ENCODE results near the gene RTN4IP1. TPM values are rescaled to one million over a fixed set of nuclear protein-coding genes. Genes with fewer than 3 reads are reported as not detected.

RTN4IP1 gene
- total and polyA plus RNA-seq, 7 donors = 10.0 to 25.6 (median 11.6) TPM

DNA sequence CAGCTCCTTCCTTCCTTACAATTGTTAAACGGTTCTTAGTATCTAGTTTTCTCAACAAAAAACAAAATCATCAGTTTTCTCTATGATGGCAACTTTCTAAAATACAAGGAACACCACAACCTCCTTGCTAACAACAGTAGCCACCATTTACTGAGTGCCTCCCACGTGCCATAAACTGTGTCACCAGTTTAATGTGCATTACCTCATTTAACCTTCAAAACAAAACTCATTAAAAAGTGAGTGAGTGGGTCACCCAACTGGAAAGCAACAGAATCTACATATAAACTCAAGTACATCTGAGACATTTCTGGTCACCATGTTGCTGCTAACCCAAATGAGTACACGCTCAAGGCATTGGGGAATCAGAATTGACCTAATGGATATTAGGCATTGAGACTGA is 11.0 kb downstream of the RTN4IP1 start:
- WGBS, 3 donors = 70 to 88% (median 83%) methylated on average over 3 of the region's 3 CpGs
- H3K27me3 ChIP-seq (ENCODE audit: insufficient read depth in 3 of 3, low read length in 2 of 3) = no peaks in the 10 kb centered on the region
- DNase-seq (no peak), ATAC-seq (no peak)
- peaks cover 6 to 62% of the 10 kb centered on the region in 2 donors for H3K36me3 ChIP-seq (ENCODE audit: insufficient read depth in 1 of 2, low read depth in 1 of 2)
- intact Hi-C loops (cut with DNase I) = no loop called here
- TF ChIP-seq, protein P1, sequence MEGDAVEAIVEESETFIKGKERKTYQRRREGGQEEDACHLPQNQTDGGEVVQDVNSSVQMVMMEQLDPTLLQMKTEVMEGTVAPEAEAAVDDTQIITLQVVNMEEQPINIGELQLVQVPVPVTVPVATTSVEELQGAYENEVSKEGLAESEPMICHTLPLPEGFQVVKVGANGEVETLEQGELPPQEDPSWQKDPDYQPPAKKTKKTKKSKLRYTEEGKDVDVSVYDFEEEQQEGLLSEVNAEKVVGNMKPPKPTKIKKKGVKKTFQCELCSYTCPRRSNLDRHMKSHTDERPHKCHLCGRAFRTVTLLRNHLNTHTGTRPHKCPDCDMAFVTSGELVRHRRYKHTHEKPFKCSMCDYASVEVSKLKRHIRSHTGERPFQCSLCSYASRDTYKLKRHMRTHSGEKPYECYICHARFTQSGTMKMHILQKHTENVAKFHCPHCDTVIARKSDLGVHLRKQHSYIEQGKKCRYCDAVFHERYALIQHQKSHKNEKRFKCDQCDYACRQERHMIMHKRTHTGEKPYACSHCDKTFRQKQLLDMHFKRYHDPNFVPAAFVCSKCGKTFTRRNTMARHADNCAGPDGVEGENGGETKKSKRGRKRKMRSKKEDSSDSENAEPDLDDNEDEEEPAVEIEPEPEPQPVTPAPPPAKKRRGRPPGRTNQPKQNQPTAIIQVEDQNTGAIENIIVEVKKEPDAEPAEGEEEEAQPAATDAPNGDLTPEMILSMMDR (IDR thresholded peaks at IDR 0.05) = no peak
- H3K27ac ChIP-seq = no peak overlapping the region
- no peaks in the 10 kb centered on the region for H3K9me3 ChIP-seq
- H3K4me3 ChIP-seq = no peak overlapping the region
- no peaks in the 10 kb centered on the region for H3K4me1 ChIP-seq

DNA sequence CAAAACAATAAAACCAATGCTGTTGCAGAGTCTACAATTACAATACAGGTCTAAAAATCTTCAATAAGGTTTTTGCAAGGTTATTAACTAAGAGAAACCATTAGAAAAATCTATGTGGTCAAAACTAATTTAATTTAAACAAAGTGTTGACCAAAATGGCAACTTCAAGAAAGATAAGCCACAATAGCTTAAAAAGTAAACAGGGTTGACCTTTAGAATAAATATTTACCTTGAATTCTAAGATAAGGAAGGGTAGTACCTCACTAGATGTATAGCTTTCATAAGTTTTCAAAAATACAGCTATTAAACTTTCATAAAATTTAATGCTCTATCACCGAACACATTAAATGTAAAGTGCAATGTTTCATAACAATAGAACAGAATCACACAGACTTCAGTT is 11.4 kb downstream of the RTN4IP1 start:
- Histone ChIP-seq H3K4me1 (no peaks in the 10 kb centered on the region), H3K27ac (no peak overlapping the region), H3K9me3 (no peaks in the 10 kb centered on the region), H3K36me3 (ENCODE audit: insufficient read depth in 1 of 2, low read depth in 1 of 2) (peaks cover 6 to 61% of the 10 kb centered on the region in 2 donors), H3K4me3 (no peak overlapping the region), H3K27me3 (ENCODE audit: insufficient read depth in 3 of 3, low read length in 2 of 3) (no peaks in the 10 kb centered on the region)
- DNase-seq = no peak
- intact Hi-C loops (cut with DNase I) = no loop called here
- ATAC-seq = no peak
- WGBS, 3 donors = 89 to 100% (median 97%) methylated on average over 1 of the region's 1 CpG
- TF ChIP-seq, protein P1 (IDR thresholded peaks at IDR 0.05) = no peak

DNA sequence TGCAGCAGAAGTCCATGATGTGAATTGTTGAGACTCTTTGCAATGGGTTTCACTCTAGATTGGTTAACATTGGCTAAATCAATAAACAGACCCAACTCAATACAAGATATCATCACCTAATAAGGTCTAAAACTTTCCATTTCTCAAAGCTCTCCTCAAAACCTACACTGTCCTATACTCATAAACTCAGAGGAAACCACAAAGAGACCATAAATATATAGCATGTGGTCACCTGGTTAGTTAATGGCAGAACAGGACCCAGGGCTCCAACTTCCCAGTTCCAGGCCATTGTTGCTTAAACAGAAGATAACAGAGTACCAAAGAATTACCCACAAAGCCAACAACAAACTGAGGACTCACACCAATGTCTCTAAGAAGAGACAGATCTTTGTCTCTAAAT is 12.0 kb downstream of the RTN4IP1 start:
- Histone ChIP-seq H3K4me3 (no peak overlapping the region), H3K27me3 (ENCODE audit: insufficient read depth in 3 of 3, low read length in 2 of 3) (no peaks in the 10 kb centered on the region), H3K9me3 (no peaks in the 10 kb centered on the region), H3K4me1 (no peaks in the 10 kb centered on the region), H3K36me3 (ENCODE audit: insufficient read depth in 1 of 2, low read depth in 1 of 2) (peaks cover 5 to 56% of the 10 kb centered on the region in 2 donors), H3K27ac (no peak overlapping the region)
- DNase-seq (no peak), ATAC-seq (no peak)
- TF ChIP-seq, protein P1 (IDR thresholded peaks at IDR 0.05) = no peak
- intact Hi-C loops (cut with DNase I) = no loop called here

DNA sequence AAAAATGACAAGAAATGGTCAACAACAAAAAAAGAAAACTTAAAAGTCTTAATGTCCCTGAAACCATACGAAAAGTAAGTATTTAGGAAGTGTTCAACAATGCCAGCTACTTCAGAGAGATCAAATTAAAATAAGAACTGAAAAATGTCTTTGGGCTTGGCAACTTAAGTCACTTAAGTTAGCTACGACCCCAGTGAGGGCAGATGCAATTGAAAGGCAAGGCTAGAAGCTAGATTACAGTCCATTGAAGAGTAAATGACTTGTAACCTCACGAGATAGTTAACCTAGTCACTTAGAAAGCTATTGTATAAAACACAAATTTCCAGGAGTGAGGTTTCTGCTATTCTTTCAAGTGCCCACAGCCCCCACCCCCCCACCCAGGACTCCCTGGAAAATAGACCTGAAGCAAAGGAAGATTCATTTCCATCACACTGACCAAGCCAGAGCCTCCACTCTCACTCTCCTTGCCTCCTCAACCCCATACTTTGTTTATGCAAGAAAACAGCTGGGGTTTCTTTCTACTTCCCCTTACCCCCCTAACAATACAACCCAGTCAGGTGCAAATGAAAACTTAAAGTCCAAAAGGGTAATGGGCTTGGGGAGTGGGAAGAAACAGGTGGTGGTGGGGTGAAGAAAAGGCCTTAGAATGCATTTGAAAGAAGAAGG is 14.6 kb downstream of the RTN4IP1 start:
- Histone ChIP-seq H3K4me3 (no peak overlapping the region), H3K27me3 (ENCODE audit: insufficient read depth in 3 of 3, low read length in 2 of 3) (no peaks in the 10 kb centered on the region), H3K4me1 (peaks cover 10% of the 10 kb centered on the region), H3K27ac (no peak overlapping the region), H3K36me3 (ENCODE audit: insufficient read depth in 1 of 2, low read depth in 1 of 2) (peaks cover 4 to 35% of the 10 kb centered on the region in 2 donors), H3K9me3 (no peaks in the 10 kb centered on the region)
- TF ChIP-seq, protein P1 (IDR thresholded peaks at IDR 0.05) = no peak
- 82 to 85% (median 84%) methylated on average over 3 of the region's 3 CpGs for WGBS, 3 donors
- intact Hi-C loops (cut with DNase I) = no loop called here
- ATAC-seq = no peak
- DNase-seq = no peak

DNA sequence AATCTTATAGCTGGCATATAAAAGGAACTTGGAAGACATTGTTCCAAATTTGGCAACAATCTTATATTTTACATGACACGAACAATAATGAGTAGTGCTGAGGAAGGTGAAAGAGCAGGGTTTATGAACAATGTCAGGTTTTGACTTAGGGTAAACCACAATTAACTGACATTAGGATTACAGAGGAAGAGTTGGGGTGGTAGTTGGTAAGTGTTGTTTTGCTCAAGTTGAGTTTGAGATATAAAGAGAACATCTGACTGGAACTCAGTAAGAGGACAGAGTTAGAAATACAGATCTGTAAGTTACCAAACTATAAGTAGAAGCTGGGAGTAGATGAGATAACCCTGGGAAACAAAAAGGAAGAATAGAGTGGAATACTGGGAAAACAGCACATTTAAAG is 15.1 kb downstream of the RTN4IP1 start:
- Histone ChIP-seq H3K36me3 (ENCODE audit: insufficient read depth in 1 of 2, low read depth in 1 of 2) (peaks cover 4 to 32% of the 10 kb centered on the region in 2 donors), H3K9me3 (no peaks in the 10 kb centered on the region), H3K4me1 (peaks cover 10% of the 10 kb centered on the region), H3K27ac (no peak overlapping the region), H3K27me3 (ENCODE audit: insufficient read depth in 3 of 3, low read length in 2 of 3) (no peaks in the 10 kb centered on the region), H3K4me3 (no peak overlapping the region)
- WGBS, 3 donors = 79 to 85% (median 82%) methylated on average over 1 of the region's 1 CpG
- DNase-seq (no peak), ATAC-seq (no peak)
- intact Hi-C loops (cut with DNase I) = no loop called here
- TF ChIP-seq, protein P1 (IDR thresholded peaks at IDR 0.05) = no peak

Measured in psoas muscle (tissue), 8 donors.